GM21526 (cell line): ENCODE measurements around the gene XPO4.

Experiments used
- ATAC-seq: cut with Tn5 transposase; IDR thresholded peaks from one replicate; pipeline ENCODE4 v1.9.1; 2021; ENCODE audit warnings: moderate library complexity; ENCODE audit not compliant: unreplicated experiment, low FRiP score

Gene XPO4

GRCh38 chr13:20740021-20740420 lies 162.5 kb downstream of the XPO4 start:
- ATAC-seq = no peak

DNA sequence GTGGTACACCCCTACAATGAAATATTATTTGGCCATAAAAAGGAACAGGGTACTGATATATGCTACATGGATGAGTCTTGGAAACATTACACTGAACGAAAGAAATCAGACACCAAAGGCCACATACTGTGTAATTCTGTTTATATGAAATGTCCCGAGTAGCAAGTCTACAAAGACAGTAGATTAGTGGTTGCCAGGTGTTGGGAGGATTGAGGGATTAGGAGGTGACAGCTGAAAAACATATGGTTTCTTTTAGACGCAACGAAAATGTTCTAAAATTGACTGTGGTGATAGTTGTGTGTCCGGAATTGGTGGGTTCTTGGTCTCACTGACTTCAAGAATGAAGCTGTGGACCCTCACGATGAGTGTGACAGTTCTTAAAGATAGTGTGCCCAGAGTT lies 163.9 kb downstream of the XPO4 start:
- ATAC-seq = no peak

- no peak for ATAC-seq
Measured at GRCh38 chr13:20729633-20730585, 172.6 kb downstream of the XPO4 start.

- no peak for ATAC-seq
Measured at GRCh38 chr13:20728579-20729311, 173.8 kb downstream of the XPO4 start.

GRCh38 chr13:20727856-20728255 lies 174.7 kb downstream of the XPO4 start:
- no peak for ATAC-seq
